ENCODE results near the gene CEACAM3.

DNA sequence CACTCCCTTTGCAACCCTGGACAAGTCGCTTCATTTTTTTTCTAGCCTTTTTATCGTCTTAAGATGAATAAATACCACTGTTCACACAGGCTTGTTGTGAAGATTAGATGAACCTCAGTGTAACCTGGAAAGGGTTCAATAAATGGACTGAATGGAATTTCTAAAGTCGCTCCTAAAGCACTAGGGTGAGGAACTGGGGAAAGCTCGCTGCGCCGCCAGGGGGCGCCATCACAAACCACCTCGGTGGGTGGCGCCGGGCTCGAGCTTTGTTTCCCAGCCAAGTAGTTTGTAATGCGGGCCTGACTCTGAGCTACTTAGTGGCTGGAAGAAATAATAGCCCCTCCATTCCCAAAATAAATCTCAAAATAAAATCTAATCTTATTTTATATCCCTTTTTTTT lies 43.2 kb upstream of the CEACAM3 start:
- TF ChIP-seq EZH2phosphoT487 (IDR thresholded peaks at IDR 0.05; ENCODE audit: low read length) (no peak), EZH2 (optimal IDR thresholded peaks at IDR 0.05; ENCODE audit: low read depth, low read length) (no peak)
- TF ChIP-seq, protein P1, sequence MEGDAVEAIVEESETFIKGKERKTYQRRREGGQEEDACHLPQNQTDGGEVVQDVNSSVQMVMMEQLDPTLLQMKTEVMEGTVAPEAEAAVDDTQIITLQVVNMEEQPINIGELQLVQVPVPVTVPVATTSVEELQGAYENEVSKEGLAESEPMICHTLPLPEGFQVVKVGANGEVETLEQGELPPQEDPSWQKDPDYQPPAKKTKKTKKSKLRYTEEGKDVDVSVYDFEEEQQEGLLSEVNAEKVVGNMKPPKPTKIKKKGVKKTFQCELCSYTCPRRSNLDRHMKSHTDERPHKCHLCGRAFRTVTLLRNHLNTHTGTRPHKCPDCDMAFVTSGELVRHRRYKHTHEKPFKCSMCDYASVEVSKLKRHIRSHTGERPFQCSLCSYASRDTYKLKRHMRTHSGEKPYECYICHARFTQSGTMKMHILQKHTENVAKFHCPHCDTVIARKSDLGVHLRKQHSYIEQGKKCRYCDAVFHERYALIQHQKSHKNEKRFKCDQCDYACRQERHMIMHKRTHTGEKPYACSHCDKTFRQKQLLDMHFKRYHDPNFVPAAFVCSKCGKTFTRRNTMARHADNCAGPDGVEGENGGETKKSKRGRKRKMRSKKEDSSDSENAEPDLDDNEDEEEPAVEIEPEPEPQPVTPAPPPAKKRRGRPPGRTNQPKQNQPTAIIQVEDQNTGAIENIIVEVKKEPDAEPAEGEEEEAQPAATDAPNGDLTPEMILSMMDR (IDR thresholded peaks at IDR 0.05; ENCODE audit: low read length) = peak; percentile 83

All from MM.1S (cell line).